Neural progenitor cell (in vitro differentiated cells): ENCODE measurements around the gene CLEC4F. TPM values are rescaled to one million over a fixed set of nuclear protein-coding genes. Genes with fewer than 3 reads are reported as not detected.
A peak's percentile ranks its signal among the peaks of the same experiment; 100 is the strongest.

Source experiments
- DNase-seq: peaks from one replicate; pipeline ENCODE4 v3.0.0-alpha.2; 2016; ENCODE audit warnings: low spot score
- H2AFZ ChIP-seq: fragments of 200-600 bp; sonication (generic); replicated peaks from 2 replicates; pipeline ENCODE4 v1.6.1; 2016; ENCODE audit warnings: antibody characterized with exemption
- H3F3A ChIP-seq: fragments of 200-600 bp; sonication (generic); 2 replicates; pipeline ENCODE4 v1.6.1; 2016; ENCODE audit warnings: antibody characterized with exemption, low read depth
- H3K27ac ChIP-seq: fragments of 200-600 bp; sonication (generic); 2 replicates; pipeline ENCODE4 v1.5.1; 2016; ENCODE audit warnings: mild to moderate bottlenecking
- H3K27me3 ChIP-seq: fragments of 200-600 bp; sonication (generic); 2 replicates; pipeline ENCODE4 v1.6.1; 2016; ENCODE audit warnings: mild to moderate bottlenecking, moderate library complexity
- H3K36me3 ChIP-seq: fragments of 200-600 bp; sonication (generic); 2 replicates; pipeline ENCODE4 v1.5.1; 2016
- H3K4me1 ChIP-seq: fragments of 200-600 bp; sonication (generic); 2 replicates; pipeline ENCODE4 v1.6.1; 2016; ENCODE audit warnings: mixed run types
- H3K4me2 ChIP-seq: fragments of 200-600 bp; sonication (generic); 2 replicates; pipeline ENCODE4 v1.6.1; 2016
- H3K4me3 ChIP-seq: fragments of 200-600 bp; sonication (generic); 2 replicates; pipeline ENCODE4 v1.5.1; 2016
- H3K79me2 ChIP-seq: fragments of 200-600 bp; sonication (generic); 2 replicates; pipeline ENCODE4 v1.6.1; 2016; ENCODE audit warnings: low read depth
- H3K9ac ChIP-seq: fragments of 200-600 bp; sonication (generic); 2 replicates; pipeline ENCODE4 v1.6.1; 2016
- H3K9me3 ChIP-seq: fragments of 200-600 bp; sonication (generic); 2 replicates; pipeline ENCODE4 v1.5.1; 2016; ENCODE audit warnings: low read depth
- H4K20me1 ChIP-seq: fragments of 200-600 bp; sonication (generic); 2 replicates; pipeline ENCODE4 v1.6.1; 2016; ENCODE audit warnings: low read depth
- H3K27ac Mint-ChIP-seq: 3 replicates; pipeline ENCODE4 v1.8.0; 2021; ENCODE audit warnings: mixed read lengths
- H3K27me3 Mint-ChIP-seq: 2 replicates; pipeline ENCODE4 v1.8.0; 2022; ENCODE audit warnings: low read depth, mild to moderate bottlenecking, inconsistent platforms, moderate library complexity, mixed read lengths; ENCODE audit not compliant: insufficient read depth
- H3K36me3 Mint-ChIP-seq: 3 replicates; pipeline ENCODE4 v1.8.0; 2021; ENCODE audit warnings: mixed read lengths
- H3K4me1 Mint-ChIP-seq: 3 replicates; pipeline ENCODE4 v1.8.0; 2021; ENCODE audit warnings: mixed read lengths
- H3K4me3 Mint-ChIP-seq: 3 replicates; pipeline ENCODE4 v1.8.0; 2021; ENCODE audit warnings: mild to moderate bottlenecking, moderate library complexity, mixed read lengths
- H3K9me3 Mint-ChIP-seq: 3 replicates; pipeline ENCODE4 v1.8.0; 2020; ENCODE audit warnings: mixed read lengths
- EZH2 ChIP-seq: fragments of 200-600 bp; sonication (generic); IDR thresholded peaks from 2 replicates; pipeline ENCODE4 v1.6.1; 2017; ENCODE audit warnings: antibody characterized with exemption, mild to moderate bottlenecking, moderate library complexity
- EZH2phosphoT487 ChIP-seq: fragments of 200-600 bp; sonication (generic); IDR thresholded peaks from 2 replicates; pipeline ENCODE4 v1.6.1; 2017; ENCODE audit warnings: antibody characterized with exemption
- total RNA-seq: library from RNA; depleted of rRNA; stranded (reverse); fragments of >200 nt; gene quantifications from 2 replicates; pipeline ENCODE4 v1.2.3, GENCODE V29; 2015; ENCODE audit warnings: low replicate concordance
- TF ChIP-seq, protein P1 (sequence below): fragments of 200-600 bp; sonication (generic); IDR thresholded peaks from 2 replicates; pipeline ENCODE4 v1.5.1; 2017; ENCODE audit warnings: antibody characterized with exemption, mild to moderate bottlenecking

The CLEC4F gene
- total RNA-seq, 1 donor from 2014 or later, result not detected

- Mint-ChIP-seq H3K27ac (no peak overlapping the region), H3K4me1 (peaks cover 4% of the 10 kb centered on the region), H3K27me3 (peaks cover 10% of the 10 kb centered on the region), H3K4me3 (no peak overlapping the region), H3K9me3 (no peaks in the 10 kb centered on the region), H3K36me3 (no peaks in the 10 kb centered on the region)
- Histone ChIP-seq H3K9ac (no peak overlapping the region), H2AFZ (no peak overlapping the region), H3K9me3 (no peaks in the 10 kb centered on the region), H3K27ac (no peak overlapping the region), H3K4me2 (no peak overlapping the region), H3K4me1 (no peaks in the 10 kb centered on the region), H4K20me1 (no peaks in the 10 kb centered on the region), H3K27me3 (no peaks in the 10 kb centered on the region), H3K4me3 (no peak overlapping the region), H3K79me2 (no peaks in the 10 kb centered on the region), H3F3A (no peaks in the 10 kb centered on the region), H3K36me3 (no peaks in the 10 kb centered on the region)
- TF ChIP-seq, protein P1, sequence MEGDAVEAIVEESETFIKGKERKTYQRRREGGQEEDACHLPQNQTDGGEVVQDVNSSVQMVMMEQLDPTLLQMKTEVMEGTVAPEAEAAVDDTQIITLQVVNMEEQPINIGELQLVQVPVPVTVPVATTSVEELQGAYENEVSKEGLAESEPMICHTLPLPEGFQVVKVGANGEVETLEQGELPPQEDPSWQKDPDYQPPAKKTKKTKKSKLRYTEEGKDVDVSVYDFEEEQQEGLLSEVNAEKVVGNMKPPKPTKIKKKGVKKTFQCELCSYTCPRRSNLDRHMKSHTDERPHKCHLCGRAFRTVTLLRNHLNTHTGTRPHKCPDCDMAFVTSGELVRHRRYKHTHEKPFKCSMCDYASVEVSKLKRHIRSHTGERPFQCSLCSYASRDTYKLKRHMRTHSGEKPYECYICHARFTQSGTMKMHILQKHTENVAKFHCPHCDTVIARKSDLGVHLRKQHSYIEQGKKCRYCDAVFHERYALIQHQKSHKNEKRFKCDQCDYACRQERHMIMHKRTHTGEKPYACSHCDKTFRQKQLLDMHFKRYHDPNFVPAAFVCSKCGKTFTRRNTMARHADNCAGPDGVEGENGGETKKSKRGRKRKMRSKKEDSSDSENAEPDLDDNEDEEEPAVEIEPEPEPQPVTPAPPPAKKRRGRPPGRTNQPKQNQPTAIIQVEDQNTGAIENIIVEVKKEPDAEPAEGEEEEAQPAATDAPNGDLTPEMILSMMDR, result no peak
- no peak for TF ChIP-seq EZH2phosphoT487
- TF ChIP-seq EZH2, result no peak
- no peak for DNase-seq
Measured at GRCh38 chr2:70779911-70780545, 40.4 kb downstream of the CLEC4F start.

- Mint-ChIP-seq H3K4me3 (no peak overlapping the region), H3K36me3 (no peaks in the 10 kb centered on the region), H3K9me3 (no peaks in the 10 kb centered on the region), H3K27me3 (peaks cover 8% of the 10 kb centered on the region), H3K27ac (no peak overlapping the region), H3K4me1 (peaks cover 3% of the 10 kb centered on the region)
- Histone ChIP-seq H3K27me3 (no peaks in the 10 kb centered on the region), H3K36me3 (no peaks in the 10 kb centered on the region), H3K4me3 (no peak overlapping the region), H3K4me2 (no peak overlapping the region), H2AFZ (no peak overlapping the region), H3K9ac (no peak overlapping the region), H4K20me1 (no peaks in the 10 kb centered on the region), H3K9me3 (no peaks in the 10 kb centered on the region), H3F3A (no peaks in the 10 kb centered on the region), H3K4me1 (no peaks in the 10 kb centered on the region), H3K79me2 (no peaks in the 10 kb centered on the region), H3K27ac (no peak overlapping the region)
- TF ChIP-seq, protein P1, result no peak
- TF ChIP-seq EZH2 (no peak), EZH2phosphoT487 (no peak)
- no peak for DNase-seq
Measured at GRCh38 chr2:70779491-70779890, 40.9 kb downstream of the CLEC4F start.

DNA sequence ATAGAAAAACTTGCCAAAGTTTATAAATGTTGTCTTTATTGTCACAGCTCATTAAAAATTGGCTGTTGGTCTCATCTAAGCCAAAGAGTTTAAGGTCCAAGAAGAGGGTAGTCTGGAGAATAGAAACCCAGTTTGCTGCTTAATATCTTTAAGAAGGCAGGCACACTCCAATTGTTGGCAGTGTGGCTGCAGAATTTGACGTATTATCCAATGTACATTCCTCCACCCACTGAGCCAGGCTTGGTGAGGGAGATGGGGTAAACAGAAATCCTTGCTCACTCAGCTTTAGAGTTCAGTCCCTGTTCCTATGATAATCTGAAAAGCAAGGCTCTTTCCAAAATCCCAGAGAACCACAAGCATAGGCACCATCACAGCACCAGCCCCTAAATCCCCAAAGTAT is 41.7 kb downstream of the CLEC4F start:
- no peak overlapping the region for H3K27ac Mint-ChIP-seq

More for the DNA sequence above, 41.7 kb downstream of the CLEC4F start:
- Histone ChIP-seq H3K4me2 (no peak overlapping the region), H3K36me3 (no peaks in the 10 kb centered on the region), H2AFZ (peak overlapping the region; percentile 13), H3K27me3 (no peaks in the 10 kb centered on the region), H3K9ac (no peak overlapping the region), H3K4me1 (no peaks in the 10 kb centered on the region), H3K79me2 (no peaks in the 10 kb centered on the region), H4K20me1 (no peaks in the 10 kb centered on the region), H3F3A (no peaks in the 10 kb centered on the region), H3K27ac (no peak overlapping the region), H3K4me3 (no peak overlapping the region), H3K9me3 (no peaks in the 10 kb centered on the region)
- Mint-ChIP-seq H3K27me3 (peaks cover 8% of the 10 kb centered on the region), H3K4me1 (peaks cover 3% of the 10 kb centered on the region), H3K36me3 (no peaks in the 10 kb centered on the region), H3K4me3 (no peak overlapping the region), H3K9me3 (no peaks in the 10 kb centered on the region)
- no peak for DNase-seq
- TF ChIP-seq, protein P1, result no peak
- TF ChIP-seq EZH2 (no peak), EZH2phosphoT487 (no peak)
